Activated T-helper 17 cell treated with anti-CD3 and anti-CD28 coated beads, Interleukin-2, amount 50 U/mL, for 72 hours (primary cell): Measurements from ENCODE around the gene WEE2. TPM values are rescaled to one million over a fixed set of nuclear protein-coding genes. Genes with fewer than 3 reads are reported as not detected.
A peak's percentile ranks its signal among the peaks of the same experiment; 100 is the strongest.

Experiments
- ATAC-seq: fragments of 150-1000 bp; cut with Tn5 transposase; replicated peaks from 2 replicates; pipeline ENCODE4 v1.10.0; 2021; ENCODE audit warnings: mild to moderate bottlenecking, moderate library complexity
- H3K27ac Mint-ChIP-seq: one replicate; pipeline ENCODE4 v1.8.0; 2022; ENCODE audit warnings: mixed read lengths
- H3K27me3 Mint-ChIP-seq: one replicate; pipeline ENCODE4 v1.8.0; 2022; ENCODE audit warnings: mixed read lengths
- H3K36me3 Mint-ChIP-seq: one replicate; pipeline ENCODE4 v1.8.0; 2022; ENCODE audit warnings: low read depth, mild to moderate bottlenecking, mixed read lengths
- H3K4me1 Mint-ChIP-seq: one replicate; pipeline ENCODE4 v1.8.0; 2022; ENCODE audit warnings: mixed read lengths
- H3K4me3 Mint-ChIP-seq: one replicate; pipeline ENCODE4 v1.8.0; 2022; ENCODE audit warnings: mild to moderate bottlenecking, mixed read lengths
- H3K9me3 Mint-ChIP-seq: one replicate; pipeline ENCODE4 v1.8.0; 2022; ENCODE audit warnings: mixed read lengths
- total RNA-seq, 2 donors: library from RNA; stranded (reverse); gene quantifications; one replicate each; pipeline ENCODE4 v1.2.3, GENCODE V29; 2022

The WEE2 gene
- total RNA-seq, 2 donors from 2014 or later, result 0.13 TPM; not detected in 1

GRCh38 chr7:141700296-141700847 lies 7.8 kb upstream of the WEE2 start:
- H3K27ac Mint-ChIP-seq, result peak overlapping the region; percentile 73
- H3K27me3 Mint-ChIP-seq, result peaks cover 3% of the 10 kb centered on the region
- peaks cover 19% of the 10 kb centered on the region for H3K36me3 Mint-ChIP-seq
- H3K9me3 Mint-ChIP-seq, result no peaks in the 10 kb centered on the region
- H3K4me3 Mint-ChIP-seq, result peak overlapping the region; percentile 91
- ATAC-seq, result no peak
- H3K4me1 Mint-ChIP-seq, result peaks cover 47% of the 10 kb centered on the region

GRCh38 chr7:141700848-141701371 lies 7.2 kb upstream of the WEE2 start:
- H3K9me3 Mint-ChIP-seq, result no peaks in the 10 kb centered on the region
- peaks cover 3% of the 10 kb centered on the region for H3K27me3 Mint-ChIP-seq
- H3K36me3 Mint-ChIP-seq, result peaks cover 19% of the 10 kb centered on the region
- peak overlapping the region; percentile 91 for H3K4me3 Mint-ChIP-seq
- H3K27ac Mint-ChIP-seq, result peak overlapping the region; percentile 73
- ATAC-seq, result peak; percentile 9
- peaks cover 42% of the 10 kb centered on the region for H3K4me1 Mint-ChIP-seq

- H3K9me3 Mint-ChIP-seq, result no peaks in the 10 kb centered on the region
Measured at GRCh38 chr7:141701489-141702046, 6.6 kb upstream of the WEE2 start.

GRCh38 chr7:141702047-141702567 lies 6.0 kb upstream of the WEE2 start, which contains the start of gene DENND11:
TSS of gene DENND11 (minus strand) at chr7:141702166. CDS start at chr7:141702153, 13 bp downstream.
- Mint-ChIP-seq H3K4me3 (peak within 1 kb of the TSS; percentile 91), H3K9me3 (no peaks in the 10 kb centered on the region), H3K27me3 (peaks cover 3% of the 10 kb centered on the region), H3K27ac (peak within 1 kb of the TSS; percentile 73), H3K4me1 (peaks cover 34% of the 10 kb centered on the region), H3K36me3 (peaks cover 19% of the 10 kb centered on the region)
- ATAC-seq, result peak; percentile 85

More at GRCh38 chr7:141701489-141702046, 6.6 kb upstream of the WEE2 start:
- peaks cover 39% of the 10 kb centered on the region for H3K4me1 Mint-ChIP-seq
- peak overlapping the region; percentile 91 for H3K4me3 Mint-ChIP-seq
- H3K27ac Mint-ChIP-seq, result no peak overlapping the region
- peaks cover 19% of the 10 kb centered on the region for H3K36me3 Mint-ChIP-seq
- peak; percentile 83 for ATAC-seq
- peaks cover 3% of the 10 kb centered on the region for H3K27me3 Mint-ChIP-seq

GRCh38 chr7:141702892-141703291 lies 5.3 kb upstream of the WEE2 start:
- Mint-ChIP-seq H3K27me3 (peaks cover 3% of the 10 kb centered on the region), H3K27ac (no peak overlapping the region), H3K4me3 (peak overlapping the region; percentile 82), H3K36me3 (peaks cover 18% of the 10 kb centered on the region), H3K9me3 (no peaks in the 10 kb centered on the region), H3K4me1 (peaks cover 31% of the 10 kb centered on the region)
- no peak for ATAC-seq

- Mint-ChIP-seq H3K4me3 (no peak overlapping the region), H3K27me3 (peaks cover 3% of the 10 kb centered on the region), H3K36me3 (peaks cover 10% of the 10 kb centered on the region), H3K9me3 (no peaks in the 10 kb centered on the region), H3K27ac (no peak overlapping the region), H3K4me1 (peaks cover 18% of the 10 kb centered on the region)
- no peak for ATAC-seq
Measured at GRCh38 chr7:141704112-141704511, 4.0 kb upstream of the WEE2 start.

GRCh38 chr7:141704741-141705140 lies 3.4 kb upstream of the WEE2 start:
- no peak for ATAC-seq
- Mint-ChIP-seq H3K4me3 (no peak overlapping the region), H3K36me3 (peaks cover 10% of the 10 kb centered on the region)

GRCh38 chr7:141706239-141707064 lies 1.7 kb upstream of the WEE2 start:
- Mint-ChIP-seq H3K27me3 (peaks cover 3% of the 10 kb centered on the region), H3K27ac (no peak overlapping the region), H3K4me3 (no peak overlapping the region), H3K9me3 (no peaks in the 10 kb centered on the region), H3K36me3 (no peaks in the 10 kb centered on the region), H3K4me1 (no peaks in the 10 kb centered on the region)
- ATAC-seq, result no peak

More at GRCh38 chr7:141704741-141705140, 3.4 kb upstream of the WEE2 start:
- Mint-ChIP-seq H3K4me1 (peaks cover 12% of the 10 kb centered on the region), H3K27me3 (peaks cover 3% of the 10 kb centered on the region), H3K27ac (no peak overlapping the region), H3K9me3 (no peaks in the 10 kb centered on the region)

GRCh38 chr7:141709318-141709717 lies 1.2 kb downstream of the WEE2 start:
- no peaks in the 10 kb centered on the region for H3K9me3 Mint-ChIP-seq
- ATAC-seq, result no peak
- H3K4me1 Mint-ChIP-seq, result no peaks in the 10 kb centered on the region
- H3K4me3 Mint-ChIP-seq, result no peak overlapping the region
- no peaks in the 10 kb centered on the region for H3K27me3 Mint-ChIP-seq
- H3K36me3 Mint-ChIP-seq, result no peaks in the 10 kb centered on the region
- H3K27ac Mint-ChIP-seq, result no peak overlapping the region

GRCh38 chr7:141709749-141710148 lies 1.6 kb downstream of the WEE2 start:
- H3K9me3 Mint-ChIP-seq, result no peaks in the 10 kb centered on the region
- no peaks in the 10 kb centered on the region for H3K36me3 Mint-ChIP-seq
- no peak overlapping the region for H3K4me3 Mint-ChIP-seq
- no peaks in the 10 kb centered on the region for H3K4me1 Mint-ChIP-seq
- no peaks in the 10 kb centered on the region for H3K27me3 Mint-ChIP-seq
- no peak overlapping the region for H3K27ac Mint-ChIP-seq
- ATAC-seq, result no peak

- ATAC-seq, result no peak
- H3K27me3 Mint-ChIP-seq, result no peaks in the 10 kb centered on the region
- no peak overlapping the region for H3K4me3 Mint-ChIP-seq
- H3K4me1 Mint-ChIP-seq, result no peaks in the 10 kb centered on the region
- H3K9me3 Mint-ChIP-seq, result no peaks in the 10 kb centered on the region
- H3K36me3 Mint-ChIP-seq, result no peaks in the 10 kb centered on the region
- H3K27ac Mint-ChIP-seq, result no peak overlapping the region
Measured at GRCh38 chr7:141710301-141710700, 2.1 kb downstream of the WEE2 start.

GRCh38 chr7:141712603-141713255 lies 4.6 kb downstream of the WEE2 start:
- Mint-ChIP-seq H3K4me3 (no peak overlapping the region), H3K9me3 (no peaks in the 10 kb centered on the region), H3K4me1 (no peaks in the 10 kb centered on the region), H3K27me3 (no peaks in the 10 kb centered on the region), H3K36me3 (no peaks in the 10 kb centered on the region), H3K27ac (no peak overlapping the region)
- no peak for ATAC-seq

GRCh38 chr7:141713890-141714289 lies 5.7 kb downstream of the WEE2 start:
- no peaks in the 10 kb centered on the region for H3K27me3 Mint-ChIP-seq
- H3K4me3 Mint-ChIP-seq, result no peak overlapping the region
- ATAC-seq, result no peak
- no peaks in the 10 kb centered on the region for H3K36me3 Mint-ChIP-seq
- H3K4me1 Mint-ChIP-seq, result no peaks in the 10 kb centered on the region
- no peak overlapping the region for H3K27ac Mint-ChIP-seq
- H3K9me3 Mint-ChIP-seq, result no peaks in the 10 kb centered on the region

- no peak overlapping the region for H3K27ac Mint-ChIP-seq
- H3K36me3 Mint-ChIP-seq, result no peaks in the 10 kb centered on the region
- no peak overlapping the region for H3K4me3 Mint-ChIP-seq
- no peaks in the 10 kb centered on the region for H3K9me3 Mint-ChIP-seq
- H3K27me3 Mint-ChIP-seq, result no peaks in the 10 kb centered on the region
- no peaks in the 10 kb centered on the region for H3K4me1 Mint-ChIP-seq
- no peak for ATAC-seq
Measured at GRCh38 chr7:141714571-141714970, 6.4 kb downstream of the WEE2 start.
